Measurements from ENCODE around the gene RFTN2. TPM values are rescaled to one million over a fixed set of nuclear protein-coding genes. Genes with fewer than 3 reads are reported as not detected.
A peak's percentile ranks its signal among the peaks of the same experiment; 100 is the strongest.
"Not testable (repeated sequence)": the region's sequence is repeated elsewhere in the genome, so short reads cannot be mapped to it uniquely, and the experiment has no call there.

The RFTN2 gene
- total and polyA plus RNA-seq, 10 donors, result 0.52 to 13.3 (median 2.9) TPM

DNA sequence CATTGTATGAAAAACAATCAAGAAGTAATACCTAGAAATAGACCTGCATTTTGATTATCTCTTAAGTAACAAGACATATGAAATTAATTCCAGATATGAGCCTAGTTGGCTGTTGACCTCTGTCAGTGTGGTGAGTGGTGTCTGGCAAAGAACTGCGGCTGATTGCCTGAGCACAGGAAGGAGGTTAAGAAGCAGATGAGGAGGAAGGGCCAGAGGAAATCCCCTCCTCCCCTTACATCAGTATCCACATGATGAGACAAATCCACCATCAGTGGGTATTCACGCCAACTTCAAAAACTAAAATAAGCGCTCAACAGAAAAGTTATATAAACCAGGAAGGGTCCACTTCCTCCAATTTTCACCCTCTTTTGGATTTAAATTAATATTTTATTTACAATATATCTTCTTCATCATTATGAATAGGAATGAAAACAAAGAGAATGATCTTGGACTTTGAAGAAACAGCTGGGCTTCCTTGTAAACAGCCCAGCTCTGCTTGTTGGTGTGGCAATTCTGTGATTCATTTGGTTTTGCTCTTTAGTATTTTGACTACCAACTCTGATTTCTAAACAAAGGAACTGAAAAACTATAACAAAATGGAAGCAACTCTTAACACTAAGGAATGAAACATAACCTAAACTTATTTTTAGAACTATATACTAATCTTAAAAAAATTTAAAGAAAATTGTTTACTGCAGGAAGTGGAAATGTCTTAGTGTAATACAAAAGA is 27.3 kb downstream of the RFTN2 start:
- no peak for DNase-seq
- Histone ChIP-seq H3K4me1 (no peaks in the 10 kb centered on the region), H3K27me3 (replicated peaks in 1 of 7) (peaks cover 0 to 5% (median 0%) of the 10 kb centered on the region in 7 donors), H3K27ac (peak overlapping the region in 1 of 8 donors; percentile 14), H3K9me3 (no peaks in the 10 kb centered on the region), H3K36me3 (no peaks in the 10 kb centered on the region), H3K4me3 (no peak overlapping the region)
- 63 to 80% (median 76%) methylated on average over 3 of the region's 3 CpGs for WGBS, 5 donors
- intact Hi-C loops (cut with DNase I; ENCODE audit: low total_unique reads), result no loop called here
- TF ChIP-seq POLR2A (IDR thresholded peaks at IDR 0.05) (no peak), POLR2AphosphoS5 (IDR thresholded peaks at IDR 0.05) (no peak)
- TF ChIP-seq, protein P1, sequence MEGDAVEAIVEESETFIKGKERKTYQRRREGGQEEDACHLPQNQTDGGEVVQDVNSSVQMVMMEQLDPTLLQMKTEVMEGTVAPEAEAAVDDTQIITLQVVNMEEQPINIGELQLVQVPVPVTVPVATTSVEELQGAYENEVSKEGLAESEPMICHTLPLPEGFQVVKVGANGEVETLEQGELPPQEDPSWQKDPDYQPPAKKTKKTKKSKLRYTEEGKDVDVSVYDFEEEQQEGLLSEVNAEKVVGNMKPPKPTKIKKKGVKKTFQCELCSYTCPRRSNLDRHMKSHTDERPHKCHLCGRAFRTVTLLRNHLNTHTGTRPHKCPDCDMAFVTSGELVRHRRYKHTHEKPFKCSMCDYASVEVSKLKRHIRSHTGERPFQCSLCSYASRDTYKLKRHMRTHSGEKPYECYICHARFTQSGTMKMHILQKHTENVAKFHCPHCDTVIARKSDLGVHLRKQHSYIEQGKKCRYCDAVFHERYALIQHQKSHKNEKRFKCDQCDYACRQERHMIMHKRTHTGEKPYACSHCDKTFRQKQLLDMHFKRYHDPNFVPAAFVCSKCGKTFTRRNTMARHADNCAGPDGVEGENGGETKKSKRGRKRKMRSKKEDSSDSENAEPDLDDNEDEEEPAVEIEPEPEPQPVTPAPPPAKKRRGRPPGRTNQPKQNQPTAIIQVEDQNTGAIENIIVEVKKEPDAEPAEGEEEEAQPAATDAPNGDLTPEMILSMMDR (IDR thresholded peaks at IDR 0.05 in 8 of 11, conservative IDR thresholded peaks at IDR 0.05 in 3 of 11), result no peak

DNA sequence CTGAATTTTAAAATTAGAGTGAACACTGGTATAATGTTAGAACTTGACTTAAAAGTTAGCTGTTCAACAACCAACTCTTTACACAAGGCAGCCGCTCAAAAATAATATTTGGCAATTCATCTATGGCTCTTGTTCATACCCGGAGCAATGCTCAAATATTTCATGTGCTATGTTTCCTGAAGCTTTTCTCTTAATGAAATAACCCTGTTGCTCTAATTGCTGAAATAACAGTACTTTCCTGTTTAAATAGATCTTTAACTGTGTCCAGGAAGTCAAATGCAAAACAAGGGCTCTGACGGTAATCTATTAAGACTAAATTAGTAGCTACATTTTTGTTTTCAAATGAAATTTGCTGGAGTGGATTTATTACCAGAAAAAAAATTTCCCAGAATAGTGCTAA is 33.7 kb downstream of the RFTN2 start:
- H3K4me3 ChIP-seq, result no peak overlapping the region
- H3K4me1 ChIP-seq, result no peaks in the 10 kb centered on the region
- TF ChIP-seq POLR2AphosphoS5 (IDR thresholded peaks at IDR 0.05), result no peak
- no peak for TF ChIP-seq POLR2A (IDR thresholded peaks at IDR 0.05)
- TF ChIP-seq, protein P1 (IDR thresholded peaks at IDR 0.05 in 8 of 11, conservative IDR thresholded peaks at IDR 0.05 in 3 of 11), result no peak
- 74 to 85% (median 77%) methylated on average over 3 of the region's 3 CpGs for WGBS, 5 donors
- peaks cover 0 to 5% (median 0%) of the 10 kb centered on the region in 7 donors for H3K27me3 ChIP-seq (replicated peaks in 1 of 7)
- no peaks in the 10 kb centered on the region for H3K36me3 ChIP-seq
- no peak overlapping the region for H3K27ac ChIP-seq
- no peak for DNase-seq
- intact Hi-C loops (cut with DNase I; ENCODE audit: low total_unique reads), result no loop called here
- no peaks in the 10 kb centered on the region for H3K9me3 ChIP-seq

DNA sequence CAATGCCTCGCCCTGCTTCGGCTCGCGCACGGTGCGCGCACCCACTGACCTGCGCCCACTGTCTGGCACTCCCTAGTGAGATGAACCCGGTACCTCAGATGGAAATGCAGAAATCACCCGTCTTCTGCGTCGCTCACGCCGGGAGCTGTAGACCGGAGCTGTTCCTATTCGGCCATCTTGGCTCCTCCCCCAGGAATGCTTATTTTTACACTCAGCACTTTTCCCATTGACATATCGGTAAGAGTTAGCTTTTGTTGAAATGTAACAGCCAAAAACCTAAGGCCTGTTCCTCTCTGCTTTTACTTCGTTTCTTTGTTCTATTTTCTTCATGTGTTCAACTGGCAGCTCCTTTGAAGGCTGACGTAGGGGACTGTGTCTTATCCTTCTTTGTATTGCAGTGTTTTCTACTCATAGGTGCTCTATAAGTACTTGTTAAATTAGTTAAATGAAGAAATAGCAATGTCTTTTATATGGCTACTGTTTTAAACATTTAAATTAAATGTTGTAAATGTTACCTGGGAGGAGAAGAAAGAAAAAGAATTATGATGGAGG is 34.7 kb downstream of the RFTN2 start:
- intact Hi-C loops (cut with DNase I; ENCODE audit: low total_unique reads); H3K27ac ChIP-seq; DNase-seq; H3K27me3 ChIP-seq (replicated peaks in 1 of 7); H3K36me3 ChIP-seq; H3K4me3 ChIP-seq; H3K9me3 ChIP-seq; H3K4me1 ChIP-seq: not testable (repeated sequence)
- 86 to 94% (median 89%) methylated on average over 9 to 11 of the region's 19 CpGs for WGBS, 5 donors

DNA sequence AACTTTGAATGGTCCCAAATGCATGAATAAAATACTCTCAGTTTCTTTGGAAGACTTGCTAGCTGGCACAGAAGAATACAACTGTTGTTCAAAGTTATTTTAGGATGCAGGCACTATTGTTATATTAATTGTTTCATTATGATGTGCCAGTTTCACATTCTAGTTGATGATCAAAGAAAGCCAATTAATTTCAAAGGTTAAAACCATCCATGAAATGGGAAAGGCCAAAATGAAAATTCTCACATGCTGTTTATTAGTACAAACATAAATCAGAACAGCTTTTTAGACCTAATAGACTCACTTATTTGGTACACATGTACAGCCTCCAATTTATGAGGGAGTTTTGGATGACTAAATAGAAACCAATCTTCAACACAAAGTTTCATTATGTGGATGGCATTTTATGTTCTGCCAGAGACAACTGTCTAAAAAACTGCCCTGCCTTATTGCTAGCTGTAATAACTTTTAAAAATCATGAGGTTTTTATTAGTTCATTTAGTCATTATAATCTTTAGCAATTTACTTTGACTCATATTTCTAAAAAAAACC is 42.2 kb downstream of the RFTN2 start:
- Histone ChIP-seq H3K27me3 (replicated peaks in 1 of 7) (no peaks in the 10 kb centered on the region), H3K27ac (no peak overlapping the region), H3K4me1 (no peaks in the 10 kb centered on the region), H3K4me3 (no peak overlapping the region), H3K9me3 (peaks cover 0 to 10% (median 0%) of the 10 kb centered on the region in 8 donors), H3K36me3 (no peaks in the 10 kb centered on the region)
- TF ChIP-seq, protein P1 (IDR thresholded peaks at IDR 0.05 in 8 of 11, conservative IDR thresholded peaks at IDR 0.05 in 3 of 11), result no peak
- TF ChIP-seq POLR2AphosphoS5 (IDR thresholded peaks at IDR 0.05) (no peak), POLR2A (IDR thresholded peaks at IDR 0.05) (no peak)
- DNase-seq, result no peak
- intact Hi-C loops (cut with DNase I; ENCODE audit: low total_unique reads), result no loop called here
